HG02610 (cell line): ENCODE data around the gene CNIH2.

Experiments used
- ATAC-seq: cut with Tn5 transposase; IDR thresholded peaks from one replicate; pipeline ENCODE4 v1.9.1; 2021; ENCODE audit warnings: mild to moderate bottlenecking, moderate library complexity; ENCODE audit not compliant: unreplicated experiment

Gene CNIH2

DNA sequence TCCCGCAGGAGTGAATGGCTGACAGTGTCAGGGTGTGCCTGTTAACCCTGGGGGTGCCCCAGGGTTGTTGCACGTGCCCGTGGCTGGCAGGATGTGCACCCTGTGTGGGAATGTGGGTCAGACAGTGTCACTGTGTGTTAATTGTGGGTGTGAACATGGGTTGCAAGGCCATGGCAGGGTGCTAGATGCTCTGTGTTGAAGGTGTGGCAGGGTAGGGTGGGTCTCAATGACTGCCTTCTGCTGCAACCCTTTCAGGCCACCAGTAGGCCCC lies 50.0 kb downstream of the CNIH2 start:
- no peak for ATAC-seq

DNA sequence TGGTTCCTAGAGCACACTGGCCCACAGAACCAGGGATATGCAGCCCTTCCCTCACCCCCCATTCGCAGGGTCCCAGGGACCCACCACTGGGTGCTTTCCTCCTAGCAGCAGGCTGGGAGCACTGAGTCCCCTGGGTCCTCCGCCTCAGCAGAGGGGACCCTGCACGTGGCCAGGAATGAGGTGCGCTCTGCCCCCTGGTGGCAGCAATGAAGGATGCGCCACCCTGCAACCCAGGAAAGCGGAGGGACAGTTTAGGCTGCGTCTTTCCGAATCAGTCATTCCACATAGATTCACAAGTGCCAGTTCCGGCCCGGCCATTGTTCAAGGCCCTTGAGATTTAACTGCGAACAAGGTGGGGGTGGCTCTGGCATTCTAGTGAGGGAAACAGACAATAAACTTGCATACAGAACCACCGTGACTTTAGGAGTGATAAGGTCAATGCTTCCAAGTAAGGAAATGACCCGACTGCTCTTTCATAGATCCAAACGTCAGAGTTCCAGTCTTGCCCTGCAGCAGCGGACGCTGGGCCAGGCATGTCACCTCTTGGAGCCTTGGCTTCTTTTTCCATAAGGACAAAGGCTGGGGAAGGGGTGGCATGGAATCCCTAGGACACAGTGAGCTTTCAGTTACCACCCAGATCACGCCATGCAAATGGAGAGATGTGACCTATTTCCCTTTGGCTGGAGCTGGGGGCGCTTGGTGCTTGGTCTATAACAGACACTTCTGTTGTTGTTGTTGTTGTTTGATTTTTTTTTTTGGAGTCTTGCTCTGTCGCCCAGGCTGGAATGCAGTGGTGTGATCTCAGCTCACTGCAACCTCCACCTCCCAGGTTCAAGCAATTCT lies 50.5 kb downstream of the CNIH2 start:
- ATAC-seq, result peak; percentile 60

DNA sequence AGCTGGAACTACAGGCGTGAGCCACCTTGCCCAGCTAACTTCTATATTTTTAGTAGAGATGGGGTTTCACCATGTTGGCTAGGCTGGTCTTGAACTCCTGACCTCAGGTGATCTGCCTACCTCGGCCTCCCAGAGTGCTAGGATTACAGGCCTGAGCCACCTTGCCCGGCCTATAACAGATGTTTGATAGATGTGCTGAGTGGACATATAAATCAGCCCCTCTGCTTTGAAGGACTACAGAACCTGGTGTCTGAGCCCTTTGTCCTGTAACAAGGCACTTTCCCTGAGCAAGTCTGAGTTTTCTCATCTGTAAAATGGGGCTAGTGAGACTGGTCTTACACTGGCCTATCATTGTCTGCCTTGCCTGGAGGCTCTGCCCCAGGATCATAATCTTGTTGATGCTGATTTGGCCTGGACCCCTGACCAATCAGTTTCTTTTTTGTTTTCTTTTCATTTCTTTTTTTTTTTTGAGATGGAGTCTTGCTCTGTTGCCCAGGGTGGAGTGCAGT lies 51.2 kb downstream of the CNIH2 start:
- no peak for ATAC-seq

DNA sequence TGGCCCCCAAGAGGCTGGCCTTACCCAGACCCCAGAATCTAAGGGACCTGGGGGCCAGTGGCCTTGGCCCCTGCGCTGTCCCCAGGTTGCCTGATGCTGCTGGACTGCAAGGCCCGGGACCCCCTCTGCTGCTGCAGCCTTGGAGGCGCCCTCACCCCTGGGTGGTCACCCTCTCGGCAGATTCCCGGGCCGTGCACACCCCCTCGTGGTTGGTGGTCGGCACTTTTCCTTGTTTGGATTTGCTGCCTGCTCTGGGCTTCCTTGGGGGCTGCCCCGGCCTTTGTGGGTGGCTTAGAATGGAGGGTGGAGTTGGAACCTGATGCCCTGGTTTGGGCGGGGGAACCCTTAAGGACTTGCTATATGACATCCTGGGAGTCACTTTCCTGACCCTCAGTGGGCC lies 53.0 kb downstream of the CNIH2 start:
- ATAC-seq, result no peak

DNA sequence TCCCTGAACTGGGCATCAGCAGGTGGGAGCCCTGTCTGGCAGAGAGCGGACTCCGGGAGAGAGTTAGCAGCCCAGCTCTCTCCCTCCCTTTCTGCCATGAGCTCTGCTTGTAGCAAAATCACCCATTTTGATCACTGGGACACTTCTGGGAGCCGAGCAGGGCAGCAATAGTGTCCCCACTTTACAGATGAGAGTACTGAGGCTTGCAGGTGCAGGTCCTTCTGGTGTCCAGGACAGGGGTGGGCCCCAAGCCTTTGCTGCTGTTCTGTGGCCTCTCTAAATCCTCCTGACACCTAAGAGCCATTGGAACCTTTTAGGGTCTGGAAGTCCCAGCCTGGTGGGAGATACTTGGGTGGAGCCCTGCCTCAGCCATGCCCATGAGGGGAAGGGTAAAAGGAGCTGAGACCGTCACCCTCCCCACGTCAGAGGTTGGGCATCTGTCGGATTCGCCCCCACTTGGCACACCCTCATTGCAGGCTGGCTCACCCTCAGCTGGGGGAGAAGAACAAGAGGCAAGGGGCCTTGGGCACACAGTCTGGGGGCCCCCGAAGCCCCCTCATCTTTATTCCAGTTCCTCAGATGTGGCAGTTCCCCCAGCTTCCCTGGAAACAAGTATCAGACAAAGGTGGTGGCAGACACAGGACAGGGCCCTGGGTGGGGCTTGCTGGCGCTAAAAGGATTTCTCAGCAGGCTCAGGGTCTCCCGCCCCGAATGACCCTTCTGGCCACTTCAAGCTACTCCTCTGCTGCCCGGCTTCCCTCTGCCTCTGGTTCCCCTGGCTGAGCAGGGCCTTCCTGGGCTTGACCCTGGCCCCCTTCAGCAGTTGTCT lies 53.8 kb downstream of the CNIH2 start:
- no peak for ATAC-seq

DNA sequence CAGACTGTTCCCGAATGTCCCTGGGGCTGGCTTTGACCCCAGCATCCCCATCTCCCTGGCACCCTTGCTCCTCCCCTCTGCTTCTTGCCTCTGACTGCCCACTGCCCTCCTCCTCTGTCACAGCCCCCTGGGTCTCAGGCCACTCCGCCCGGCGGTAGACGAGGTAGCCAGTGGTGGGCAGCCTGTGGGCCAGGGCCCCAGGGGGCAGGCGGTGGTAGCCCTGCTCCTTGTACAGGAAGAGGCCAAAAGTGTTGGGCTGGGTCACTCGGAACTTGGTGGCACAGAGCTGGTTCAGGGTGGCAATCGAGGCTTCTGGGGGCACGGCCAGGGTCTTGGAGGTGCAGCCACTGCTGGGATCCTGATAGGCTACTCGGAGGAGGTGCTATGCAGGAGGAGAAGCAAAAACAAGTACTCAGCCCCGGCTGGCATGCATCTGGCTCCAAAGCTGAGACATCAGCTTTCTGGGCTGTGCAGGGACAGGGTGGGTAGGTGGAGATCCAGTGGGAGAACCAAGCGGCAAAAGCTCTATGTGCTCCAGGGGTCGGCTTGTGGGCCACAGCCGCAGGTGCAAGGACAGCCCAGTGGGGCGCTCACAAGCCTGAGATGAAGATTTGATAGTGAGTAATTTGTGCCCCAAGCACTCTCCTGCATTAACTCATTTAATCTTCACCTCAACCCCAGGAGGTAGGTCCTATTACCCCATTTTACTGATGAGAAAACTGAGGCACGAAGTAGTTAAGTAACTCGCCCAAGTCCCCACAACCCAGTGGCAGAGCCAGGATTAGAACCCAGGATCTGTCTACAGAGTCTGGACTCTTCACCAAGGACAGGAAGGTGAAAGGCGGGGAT lies 54.6 kb downstream of the CNIH2 start:
- ATAC-seq, result no peak

DNA sequence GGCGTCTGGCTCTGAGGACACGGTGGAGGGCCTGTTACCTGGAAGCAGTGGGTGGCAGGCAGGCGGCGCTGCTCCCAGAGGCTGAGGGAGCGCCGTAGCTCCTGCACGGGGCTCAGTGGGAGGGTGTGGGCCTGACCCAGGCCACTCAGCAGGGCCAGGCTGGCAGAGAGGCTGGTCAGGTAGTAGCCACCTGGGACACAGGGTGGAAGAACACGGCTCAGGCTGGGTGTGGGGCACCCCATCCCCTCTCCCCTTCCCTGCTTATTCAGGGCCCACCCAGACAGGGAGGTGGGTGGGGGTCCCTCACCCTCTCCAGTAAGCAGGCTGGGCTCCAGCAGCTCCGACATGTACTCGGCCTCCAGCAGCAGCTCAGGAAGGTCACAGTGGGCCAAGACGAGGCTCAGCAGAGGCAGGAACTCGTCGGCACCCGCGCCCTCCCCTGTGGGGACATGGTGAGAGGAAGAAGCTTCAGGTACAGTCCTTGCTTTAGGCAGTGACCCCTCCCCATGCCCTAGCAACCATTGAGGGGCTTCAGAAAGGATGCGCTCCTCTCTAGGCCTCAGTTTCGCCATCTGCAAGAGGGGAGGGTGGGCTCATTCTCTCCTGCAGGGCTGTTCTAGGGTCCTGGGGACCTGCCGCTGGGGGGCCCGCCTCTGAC lies 55.4 kb downstream of the CNIH2 start:
- no peak for ATAC-seq
